NCI-H2171 (cell line): Measurements from ENCODE around the gene WNT5B.
"Not testable (repeated sequence)": the region's sequence is repeated elsewhere in the genome, so short reads cannot be mapped to it uniquely, and the experiment has no call there.

ENCODE experiments used
- DNase-seq: peaks from one replicate; lab custom pipeline; 2025; lab: John Stamatoyannopoulos, UW

Gene WNT5B

DNA sequence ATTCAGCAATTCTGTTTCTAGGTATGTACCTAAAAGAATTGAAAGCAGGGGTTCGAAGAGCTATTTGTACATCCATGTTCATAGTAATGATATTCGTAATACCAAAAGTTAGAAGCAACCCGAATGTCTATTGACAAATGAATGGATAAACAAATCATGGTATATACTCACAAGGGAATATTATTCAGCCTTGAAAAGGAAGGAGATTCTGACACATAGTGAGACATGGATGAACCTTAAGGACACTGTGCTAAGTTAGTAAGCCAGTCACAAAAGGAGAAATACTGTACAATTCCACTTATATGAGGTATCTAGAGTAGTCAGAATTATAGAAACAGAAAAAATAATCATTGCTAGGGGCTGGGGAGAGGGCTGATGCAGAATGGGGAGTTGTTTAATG, 30.3 kb upstream of the WNT5B start:
- DNase-seq: no peak

DNA sequence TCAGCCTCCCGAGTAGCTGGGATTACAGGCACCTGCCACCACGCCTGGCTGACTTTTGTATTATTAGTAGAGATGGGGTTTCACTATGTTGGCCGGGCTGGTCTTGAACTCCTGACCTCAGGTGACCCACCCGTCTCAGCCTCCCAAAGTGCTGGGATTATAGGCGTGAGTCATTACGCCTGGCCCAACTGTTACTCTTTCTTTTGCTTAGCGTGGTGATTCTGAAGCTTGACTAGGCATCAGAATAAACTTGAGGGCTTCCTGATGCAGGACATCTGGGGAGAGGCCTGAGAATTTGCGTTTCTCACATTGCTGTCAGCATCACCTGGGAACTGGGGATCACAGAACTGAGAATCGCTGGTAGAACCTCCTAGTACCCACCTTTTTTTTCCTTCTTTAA, 26.3 kb upstream of the WNT5B start:
- DNase-seq: not testable (repeated sequence)

DNA sequence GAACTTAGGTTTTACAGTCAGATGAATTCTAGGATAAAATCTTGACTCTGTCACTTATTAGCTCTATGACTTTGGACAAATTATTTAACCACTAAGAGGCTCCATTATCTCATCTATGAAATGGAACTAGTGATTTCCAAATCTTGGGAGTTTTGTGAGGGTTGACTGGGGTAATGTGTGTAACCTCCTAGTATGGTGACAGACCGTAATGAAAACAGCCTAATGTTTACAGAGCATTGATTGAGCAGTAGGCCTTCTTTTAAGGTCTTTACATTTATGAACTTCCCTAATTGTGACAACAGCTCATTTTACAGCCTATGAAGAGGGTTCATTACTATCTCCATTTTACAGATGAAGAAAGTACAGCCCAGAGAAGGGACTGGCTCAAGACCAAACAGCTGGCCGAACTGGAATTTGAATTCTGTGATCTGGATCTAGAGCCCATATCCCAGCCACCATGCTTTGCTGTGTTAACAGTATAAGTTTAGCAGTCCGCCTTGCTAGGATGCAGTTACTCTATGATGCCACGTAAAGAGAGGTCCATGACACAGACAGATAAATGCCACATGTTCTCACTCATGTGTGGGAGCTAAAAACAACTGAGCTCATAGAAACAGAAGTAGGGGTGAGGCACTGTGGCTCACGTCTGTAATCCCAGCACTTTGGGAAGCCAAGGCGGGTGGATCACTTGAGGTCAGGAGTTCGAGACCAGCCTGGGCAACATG, 25.6 kb upstream of the WNT5B start:
- DNase-seq: no peak

- DNase-seq: no peak
These were observed 24.6 kb upstream of the WNT5B start for GRCh38 chr12:1604464-1604863.

DNA sequence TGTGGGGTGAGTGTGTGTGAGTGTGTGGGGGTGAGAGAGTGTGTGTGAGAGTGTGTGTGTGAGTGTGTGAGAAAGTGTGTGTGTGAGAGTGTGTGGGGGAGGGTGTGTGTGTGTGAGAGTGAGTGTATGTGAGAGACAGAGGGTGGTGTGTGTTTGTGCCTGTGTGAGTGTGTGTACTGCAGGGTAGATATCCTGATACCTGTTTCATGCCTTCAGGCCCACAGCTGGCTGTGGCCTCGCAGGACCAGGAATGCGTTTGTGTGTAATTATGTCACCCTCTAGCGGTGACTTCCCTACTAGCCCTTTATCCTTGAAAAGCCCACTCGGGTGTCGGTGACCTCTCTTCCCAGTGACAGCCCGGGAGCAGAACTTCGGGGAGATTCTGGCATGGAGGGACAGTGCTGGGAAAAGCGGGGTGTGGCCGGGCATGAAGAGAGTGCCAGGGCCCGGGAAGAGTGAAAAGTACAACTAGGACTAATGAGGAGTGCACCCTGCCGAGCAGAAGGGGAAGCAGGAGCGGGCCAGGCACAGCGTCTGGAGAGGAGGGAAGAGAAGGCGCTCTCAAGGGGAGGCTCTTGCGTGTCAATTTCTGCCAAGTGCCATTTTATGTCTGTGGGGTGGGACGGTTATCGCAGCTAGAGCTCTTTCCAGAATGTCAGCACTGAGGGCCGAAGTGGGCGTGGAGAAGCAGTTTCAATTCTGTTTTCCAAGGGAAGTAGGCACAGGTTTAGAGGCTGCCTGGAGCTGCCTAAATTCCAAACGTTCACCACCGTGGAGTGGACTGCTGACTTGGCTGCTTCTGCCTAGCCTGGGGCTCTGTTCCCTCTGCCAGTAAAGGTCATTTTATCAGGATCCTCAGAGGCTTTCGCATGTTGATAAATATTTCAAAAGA, 23.7 kb upstream of the WNT5B start:
- DNase-seq: peak; percentile 86

- DNase-seq: peak; percentile 80
These were observed 22.9 kb upstream of the WNT5B start for GRCh38 chr12:1606021-1606622.

DNA sequence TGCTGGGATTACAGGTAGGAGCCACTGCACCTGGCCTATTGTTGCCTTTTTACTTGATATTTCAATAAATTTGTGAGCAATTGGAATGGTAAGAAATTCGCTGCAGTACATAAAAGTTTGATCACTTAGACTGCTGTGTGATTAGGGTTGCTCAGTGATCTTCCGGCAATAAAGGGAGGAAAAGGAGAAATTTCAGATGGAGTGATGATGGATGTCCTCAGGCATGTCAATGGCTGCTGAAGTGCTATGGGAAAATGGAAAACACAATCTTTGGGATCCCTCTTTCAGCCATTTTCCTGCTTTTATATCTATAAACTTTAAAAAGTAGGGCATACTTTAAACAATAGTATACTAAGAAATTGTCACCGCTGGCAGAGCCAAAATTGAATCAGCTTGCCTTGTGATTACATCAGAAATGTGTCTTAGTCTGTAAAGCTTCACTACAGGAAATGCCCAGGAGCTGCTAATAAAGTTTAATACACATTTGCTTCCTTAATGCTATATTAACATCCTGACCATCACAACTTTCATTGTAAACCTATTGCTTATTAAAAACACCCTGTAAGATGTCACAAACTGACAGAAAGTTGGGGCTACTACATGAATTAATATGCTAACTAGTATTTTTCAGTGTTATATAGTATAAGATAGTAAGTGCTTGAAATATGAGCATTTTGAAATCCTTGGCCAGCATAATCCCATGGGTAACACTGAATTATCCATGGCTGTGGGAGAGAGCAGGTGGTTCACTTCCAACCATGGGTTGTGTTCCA, 20.9 kb upstream of the WNT5B start:
- no peak for DNase-seq

DNA sequence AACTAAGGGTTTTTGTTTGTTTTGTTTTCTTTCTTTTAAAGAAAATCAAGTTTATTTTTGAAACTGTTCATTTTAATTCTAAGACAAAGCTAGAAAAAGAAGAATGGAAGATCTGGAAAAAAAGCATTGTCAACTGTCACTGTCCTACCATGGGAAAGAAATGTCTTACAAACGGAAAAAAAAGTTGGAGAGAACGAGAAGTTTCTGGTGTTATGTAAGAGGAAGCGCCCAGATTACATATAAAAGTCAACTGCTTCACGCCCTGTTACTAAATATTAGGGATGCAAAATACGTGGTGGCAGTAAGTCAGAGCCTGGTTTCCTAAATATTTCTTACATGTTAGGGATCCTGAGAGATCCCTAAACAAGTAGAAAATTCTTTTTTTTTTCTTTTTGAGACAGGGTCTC, 20.3 kb upstream of the WNT5B start:
- no peak for DNase-seq

DNA sequence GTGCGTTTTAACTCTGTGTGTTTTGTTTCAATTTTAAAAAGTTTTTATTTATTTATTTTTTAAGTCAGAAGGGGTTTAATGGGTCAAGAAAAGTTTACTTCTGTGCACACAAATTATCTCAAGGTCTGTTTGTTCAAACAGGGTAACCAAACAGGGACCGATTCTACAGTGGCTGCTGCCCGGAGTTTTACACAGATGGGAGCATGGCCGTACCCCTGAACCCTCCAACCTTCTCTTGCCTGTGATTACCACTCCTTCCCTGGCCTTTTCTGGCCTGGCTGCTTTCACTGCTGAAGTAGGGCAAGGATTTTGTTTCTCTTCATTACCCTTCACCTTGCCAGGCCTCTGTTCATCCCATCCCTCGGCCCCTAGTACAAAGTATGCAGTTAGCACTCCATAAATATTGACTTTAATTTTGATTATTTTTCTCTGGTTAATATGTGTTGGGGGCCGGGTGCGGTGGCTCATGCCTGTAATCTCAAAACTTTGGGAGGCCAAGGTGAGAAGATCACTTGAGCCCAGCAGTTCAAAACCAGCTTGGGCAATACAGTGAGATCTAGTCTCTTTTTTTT, 18.9 kb upstream of the WNT5B start:
- no peak for DNase-seq

DNA sequence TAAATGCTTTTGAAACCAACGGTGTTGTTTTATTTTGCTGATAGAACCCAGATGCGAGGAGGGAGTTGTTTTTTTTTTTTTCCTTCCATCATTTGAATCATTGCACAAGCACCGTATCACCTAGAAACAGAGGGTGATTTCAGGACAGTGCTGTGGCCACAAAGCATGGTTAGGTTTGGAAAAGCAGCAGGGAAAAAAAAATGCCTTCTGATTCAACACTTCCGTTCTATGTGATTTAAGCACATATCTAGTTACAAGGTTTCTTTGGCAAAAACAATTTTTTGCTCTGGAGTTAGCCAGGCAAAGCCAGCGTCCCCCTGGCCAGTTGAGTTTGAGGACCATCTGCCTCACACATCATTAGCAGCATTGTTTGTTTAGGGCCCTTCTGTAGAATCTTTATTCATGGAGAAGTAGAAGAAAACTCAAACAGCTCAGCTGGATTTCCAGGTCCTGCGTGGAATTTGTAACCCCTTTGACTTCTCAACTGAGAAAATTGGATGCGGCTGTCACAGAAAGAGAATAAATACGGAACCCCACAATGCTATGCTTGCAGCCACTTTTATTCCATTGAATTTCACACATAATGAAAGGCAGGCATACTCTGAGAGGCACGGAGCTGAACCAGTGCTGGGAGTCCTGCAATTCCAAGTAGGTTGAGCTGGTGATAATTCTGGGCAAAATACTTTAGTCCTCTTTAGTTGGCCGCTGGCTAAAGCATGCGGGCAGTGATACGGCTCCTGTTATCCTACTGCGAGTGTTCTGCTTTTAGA, 17.0 kb upstream of the WNT5B start:
- DNase-seq: peak; percentile 36

DNA sequence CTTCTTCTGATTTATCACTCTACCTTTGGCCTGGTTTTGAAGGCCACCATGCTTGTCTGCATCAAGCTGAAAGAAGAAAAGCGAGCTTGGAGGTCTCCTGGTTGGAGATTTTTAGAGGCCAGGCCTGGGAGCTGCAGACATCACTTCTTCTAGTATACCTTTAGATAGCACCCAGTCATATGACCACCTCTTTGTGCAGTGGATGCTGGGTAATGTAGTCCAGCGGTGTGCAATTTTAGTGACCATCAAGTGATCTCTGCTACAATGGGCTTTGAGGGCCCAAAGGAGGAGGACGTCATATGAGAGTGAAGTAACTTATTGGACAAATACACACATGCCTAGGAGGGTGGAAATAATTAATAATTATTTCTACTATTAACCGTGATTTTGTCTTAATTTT, 15.2 kb upstream of the WNT5B start:
- DNase-seq: no peak

DNA sequence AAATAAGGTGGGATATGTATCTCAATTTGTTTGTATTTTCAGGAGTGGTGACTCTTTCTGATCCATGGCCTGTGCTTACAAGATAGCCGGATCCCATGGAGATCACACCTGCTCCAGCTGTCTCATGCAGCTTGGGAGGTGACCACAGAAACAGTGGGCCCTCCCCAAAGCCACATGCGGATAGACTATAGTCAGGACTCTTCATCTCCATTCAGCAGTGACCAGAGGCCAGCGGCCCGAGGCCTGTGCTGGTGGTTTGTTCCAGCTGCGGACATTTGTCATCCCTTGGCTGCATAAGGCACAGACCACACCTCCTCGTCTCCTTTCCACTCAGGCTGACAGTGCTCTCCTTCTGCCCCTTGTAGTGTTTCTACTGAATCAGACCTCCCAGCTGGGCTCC, 14.7 kb upstream of the WNT5B start:
- DNase-seq: no peak

- no peak for DNase-seq
These were observed 12.6 kb upstream of the WNT5B start for GRCh38 chr12:1616233-1617066.

DNA sequence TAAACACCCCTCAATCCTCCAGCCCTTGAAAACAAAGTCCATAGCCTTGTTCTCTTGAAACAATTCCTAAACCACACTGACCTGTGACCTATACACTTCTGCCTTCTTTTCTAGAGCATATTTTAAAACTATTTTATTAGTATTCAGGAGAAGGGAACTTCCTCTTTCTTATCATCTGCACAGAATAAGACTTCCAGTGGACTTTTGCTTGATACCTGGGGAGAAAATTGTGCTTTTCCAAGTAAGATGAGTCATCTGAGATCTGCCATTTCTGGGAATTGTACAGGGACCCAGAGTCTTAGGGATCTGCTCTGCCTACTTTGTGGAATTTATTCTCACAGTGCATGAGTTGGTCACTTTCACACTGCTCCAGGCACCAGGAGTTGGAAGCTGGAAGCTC, 10.5 kb upstream of the WNT5B start:
- no peak for DNase-seq

DNA sequence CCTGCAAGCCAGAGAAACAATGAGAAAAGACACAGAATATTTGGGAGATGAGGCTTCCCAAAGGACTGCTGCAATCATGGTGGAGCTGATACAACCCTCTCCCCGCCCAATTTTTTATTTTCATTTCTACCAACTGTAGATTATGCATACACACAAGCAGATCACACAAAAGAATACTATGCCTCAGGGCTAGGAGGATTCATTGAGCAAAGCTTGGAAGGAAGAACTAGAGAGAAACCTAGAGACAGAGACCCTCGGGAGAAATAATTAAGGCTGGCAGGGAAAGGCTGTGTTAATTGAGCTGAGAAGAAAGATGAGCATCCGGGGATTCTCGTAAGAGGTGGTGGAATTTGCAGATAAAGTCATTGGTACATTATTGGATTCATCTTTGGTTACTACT, 9.9 kb upstream of the WNT5B start:
- no peak for DNase-seq

DNA sequence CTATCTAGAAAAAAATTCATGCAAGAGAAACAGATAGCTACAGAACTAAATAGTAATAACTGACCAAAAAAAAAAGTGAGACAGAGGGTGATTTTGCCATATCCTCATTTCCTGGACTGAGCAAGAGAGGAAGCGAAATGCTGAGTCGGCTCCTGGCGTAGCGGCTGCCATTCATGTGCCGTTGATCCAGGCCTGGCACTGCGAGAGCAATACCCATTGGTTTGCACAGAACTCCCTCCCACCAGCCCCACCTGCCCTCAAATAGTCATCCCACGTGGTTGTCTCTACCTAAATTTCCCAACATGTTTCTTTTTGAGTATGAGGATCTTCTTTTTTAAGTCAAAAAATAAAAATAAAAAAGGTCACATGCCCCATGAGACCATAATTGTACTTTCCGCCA, 9.4 kb upstream of the WNT5B start:
- no peak for DNase-seq

DNA sequence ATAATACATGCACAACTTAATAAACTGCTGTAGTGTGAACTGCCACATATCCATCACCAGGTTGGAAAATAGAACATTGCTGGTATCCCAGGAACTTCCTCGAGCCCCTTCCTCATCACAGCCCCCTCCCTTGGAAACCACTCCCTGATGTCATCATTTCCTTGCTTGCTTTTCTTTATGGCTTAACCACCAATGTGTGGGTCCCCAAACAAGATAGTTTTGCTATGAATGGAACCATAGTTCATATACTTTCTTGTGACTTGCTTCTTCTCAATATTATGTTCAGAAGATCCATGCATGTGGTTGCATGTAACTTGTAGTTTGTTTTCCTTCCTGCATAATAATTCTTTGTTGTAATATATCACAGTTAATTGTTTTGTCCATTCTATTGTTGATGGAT, 8.9 kb upstream of the WNT5B start:
- no peak for DNase-seq

DNA sequence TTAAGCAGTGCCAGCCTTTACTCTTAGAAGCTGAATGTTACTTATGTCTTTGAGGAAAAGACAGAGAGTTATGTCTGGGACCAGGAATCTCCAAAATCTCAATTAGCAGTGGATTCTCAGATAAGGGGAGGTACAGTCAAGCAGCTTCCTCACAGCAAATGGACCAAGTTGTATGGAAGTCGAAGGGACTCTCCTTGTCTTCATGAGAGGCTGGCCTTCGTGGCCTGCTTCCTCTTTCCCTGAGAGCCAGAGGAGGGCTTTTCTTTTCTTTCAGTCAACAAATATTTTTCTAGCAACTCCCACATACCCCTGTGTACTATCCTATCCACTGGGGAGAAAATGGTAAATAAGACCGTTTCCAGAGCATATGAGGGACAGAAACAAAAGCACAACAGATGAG, 6.6 kb upstream of the WNT5B start:
- no peak for DNase-seq

DNA sequence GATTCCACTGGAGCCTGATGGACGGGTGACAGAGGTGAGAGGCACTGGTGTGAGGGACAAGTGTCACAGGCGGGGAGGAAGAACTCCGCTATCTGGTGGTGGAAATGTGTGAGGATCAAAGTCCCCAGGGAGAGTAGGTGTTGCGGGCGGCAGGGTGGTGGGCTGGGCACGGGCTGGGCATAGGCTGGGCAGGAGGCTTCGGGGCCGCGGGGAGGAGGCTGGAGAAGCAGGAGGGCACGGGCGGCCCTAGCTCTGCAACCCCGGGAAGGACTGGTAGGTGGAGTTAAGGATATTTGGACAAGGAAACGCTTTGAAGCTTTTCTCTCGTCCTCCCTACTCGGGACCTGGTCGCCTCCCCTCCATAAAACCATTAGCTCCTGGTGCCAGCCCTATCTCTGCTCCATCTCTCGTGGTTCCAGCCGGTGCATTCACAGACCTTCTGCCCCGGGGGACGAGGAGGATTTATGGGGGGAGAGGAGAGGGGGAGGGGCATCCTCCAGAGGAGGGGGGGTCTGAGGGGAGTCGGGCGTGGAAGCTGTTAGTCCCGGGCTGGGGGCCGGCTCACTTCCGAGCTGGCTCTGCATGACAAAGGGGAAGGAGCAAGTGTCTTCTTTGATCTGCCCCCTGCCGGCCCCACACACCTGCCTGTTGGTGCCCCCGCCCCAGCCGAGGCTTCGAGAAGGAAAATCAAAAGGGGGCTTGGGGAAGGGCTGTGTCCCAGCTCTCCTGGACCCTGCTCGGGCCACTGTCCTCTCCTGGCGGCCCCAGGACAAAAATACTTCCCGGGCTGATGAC, 504 bp downstream of the WNT5B start:
- DNase-seq: peak; percentile 73
